ENCODE results near the gene UBQLN1.
"Not testable (repeated sequence)": the region's sequence is repeated elsewhere in the genome, so short reads cannot be mapped to it uniquely, and the experiment has no call there.

Gene UBQLN1

GRCh38 chr9:83707768-83708514, at the start of gene UBQLN1:
UBQLN1 (minus strand) TSS chr9:83707958; CDS start chr9:83707679, 279 bp downstream.
- peak; percentile 92 to 95 for DNase-seq

- no peak for DNase-seq
These were observed 46.7 kb upstream of the UBQLN1 start for GRCh38 chr9:83754383-83754977.

- no peak for DNase-seq
These were observed 41.9 kb upstream of the UBQLN1 start for GRCh38 chr9:83749706-83750105.

GRCh38 chr9:83744206-83744605, 36.4 kb upstream of the UBQLN1 start:
- DNase-seq, result no peak

GRCh38 chr9:83733739-83734138, 26.0 kb upstream of the UBQLN1 start:
- DNase-seq, result no peak

- DNase-seq, result not testable (repeated sequence)
These were observed 21.0 kb upstream of the UBQLN1 start for GRCh38 chr9:83728591-83729368.

GRCh38 chr9:83724436-83724835, 16.7 kb upstream of the UBQLN1 start:
- no peak for DNase-seq

- DNase-seq, result no peak
These were observed 15.2 kb upstream of the UBQLN1 start for GRCh38 chr9:83722726-83723495.

- no peak for DNase-seq
These were observed 13.8 kb upstream of the UBQLN1 start for GRCh38 chr9:83721509-83721908.

GRCh38 chr9:83715794-83716193, 8.0 kb upstream of the UBQLN1 start:
- no peak for DNase-seq

GRCh38 chr9:83715221-83715620, 7.5 kb upstream of the UBQLN1 start:
- DNase-seq, result no peak

GRCh38 chr9:83714329-83714728, 6.6 kb upstream of the UBQLN1 start:
- no peak for DNase-seq

GRCh38 chr9:83708515-83709158, 879 bp upstream of the UBQLN1 start:
- peak; percentile 16 to 49 for DNase-seq

GRCh38 chr9:83707518-83707767, 315 bp downstream of the UBQLN1 start:
- no peak for DNase-seq

GRCh38 chr9:83706676-83707517, 861 bp downstream of the UBQLN1 start:
- peak; percentile 42 to 43 for DNase-seq

GRCh38 chr9:83705219-83705651, 2.5 kb downstream of the UBQLN1 start:
- not testable (repeated sequence) for DNase-seq

GRCh38 chr9:83701769-83702168, 6.0 kb downstream of the UBQLN1 start:
- DNase-seq, result no peak

- DNase-seq, result no peak
These were observed 6.5 kb downstream of the UBQLN1 start for GRCh38 chr9:83701286-83701685.

GRCh38 chr9:83699615-83700014, 8.1 kb downstream of the UBQLN1 start:
- no peak for DNase-seq

- no peak for DNase-seq
These were observed 8.7 kb downstream of the UBQLN1 start for GRCh38 chr9:83698976-83699585.

GRCh38 chr9:83691492-83691891, 16.3 kb downstream of the UBQLN1 start:
- DNase-seq, result no peak
